Right renal cortex interstitium (tissue), 3 donors: Measurements from ENCODE around the gene SNRPD1. TPM values are rescaled to one million over a fixed set of nuclear protein-coding genes. Genes with fewer than 3 reads are reported as not detected.

Experiments
- polyA plus RNA-seq, 3 donors: library from polyadenylated mRNA; unstranded; fragments of 120-200 nt; gene quantifications; one replicate each; pipeline ENCODE4 v1.2.1, GENCODE V29; 2013; ENCODE audit not compliant: insufficient read length in 3 of 3

SNRPD1 gene
- polyA plus RNA-seq, 3 donors = 183 to 200 (median 195) TPM

Other genes with a start within 250 kb of the SNRPD1 start
- gene ESCO1, start 11.6 kb upstream of the SNRPD1 start, polyA plus RNA-seq = 10 to 100 TPM; 28.3 to 33.3 (median 30.3) TPM
- 10 to 100 TPM; 22.5 to 23.4 (median 23.2) TPM for gene ABHD3, start 92.5 kb downstream of the SNRPD1 start, polyA plus RNA-seq
- 10 to 100 TPM; 70.5 to 76.7 (median 71.9) TPM for gene MIB1, start 128.5 kb downstream of the SNRPD1 start, polyA plus RNA-seq